K562 (cell line): ENCODE data around the gene SHH. TPM values are rescaled to one million over a fixed set of nuclear protein-coding genes. Genes with fewer than 3 reads are reported as not detected.

Experiments
- BACH1 ChIP-seq: fragments of 200-800 bp; sonication (Bioruptor generic); IDR thresholded peaks from 2 replicates; pipeline ENCODE4 v1.6.1; 2016; ENCODE audit warnings: missing genetic modification characterization, missing compliant biosample characterization
- BRD9 ChIP-seq: fragments of 450-650 bp; IDR thresholded peaks from 2 replicates; pipeline ENCODE4 v1.6.1; 2018; ENCODE audit warnings: low read depth; ENCODE audit not compliant: partially characterized antibody
- CHD7 ChIP-seq: fragments of 200-600 bp; sonication (generic); IDR thresholded peaks from one replicate; pipeline ENCODE4 v1.6.1; 2012; ENCODE audit warnings: mild to moderate bottlenecking, low read depth, low read length, inconsistent platforms
- EP400 ChIP-seq: fragments of 450-650 bp; IDR thresholded peaks from 2 replicates; pipeline ENCODE4 v1.6.1; 2017; ENCODE audit warnings: antibody characterized with exemption, mild to moderate bottlenecking, moderate library complexity
- KAT2B ChIP-seq: IDR thresholded peaks from one replicate; pipeline ENCODE4 v1.6.1; 2012; ENCODE audit warnings: low read depth, mild to moderate bottlenecking, control low read depth, inconsistent platforms, low read length, moderate library complexity
- MAX ChIP-seq: sonication (generic); formaldehyde crosslinking; IDR thresholded peaks from 2 replicates; pipeline ENCODE4 v1.9.0; 2022; ENCODE audit warnings: mild to moderate bottlenecking, missing genetic modification reagents
- PTBP1 ChIP-seq: fragments of 200-400 bp; formaldehyde crosslinking; IDR thresholded peaks from 2 replicates; pipeline ENCODE4 v1.6.1; 2017; ENCODE audit warnings: low read depth, low read length
- TAF1 ChIP-seq: IDR thresholded peaks from 2 replicates; pipeline ENCODE4 v1.6.1; 2011; ENCODE audit warnings: mild to moderate bottlenecking, low read length, moderate library complexity; ENCODE audit not compliant: insufficient read depth, control insufficient read depth, severe bottlenecking; ENCODE audit errors: extremely low read depth
- ZBTB2 ChIP-seq: fragments of 450-650 bp; IDR thresholded peaks from 2 replicates; pipeline ENCODE4 v1.6.1; 2016; ENCODE audit warnings: antibody characterized with exemption
- polyA plus RNA-seq, 8 experiments: library from polyadenylated mRNA; depleted of rRNA in 4 of 8; stranded (reverse) in 5 of 8; unstranded in 3 of 8; fragments of >200 nt; fragmentation: Nextera tagmentation in 2 of 8; fragmentation: Illumina TruSeq in 1 of 8; extraction: Ambion mirVana in 2 of 8; extraction: Trizol in 1 of 8; gene quantifications; 2 replicates each; pipeline versions ENCODE4 v1.2.1 to v1.2.3, GENCODE V29; 2011 to 2014; ENCODE audit warnings: inconsistent platforms in 1 of 8, missing spikeins in 1 of 8
- total RNA-seq, 7 experiments: library from RNA; depleted of rRNA in 6 of 7; stranded (reverse); fragments of >200 nt in 6 of 7; fragmentation: Illumina TruSeq in 2 of 7; extraction: Trizol in 2 of 7; gene quantifications; 2 replicates each; pipeline versions ENCODE4 v1.2.1 to v1.2.3, GENCODE V29; 2011 to 2021; ENCODE audit warnings: low replicate concordance in 1 of 7

The SHH gene
- total and polyA plus RNA-seq, 9 of the 15 experiments (the other 6 are each of a cell fraction or from before 2014, with no cell fraction given): 0.09 TPM; not detected in 8

- no peak for TF ChIP-seq CHD7
- TF ChIP-seq PTBP1: no peak
- TF ChIP-seq ZBTB2: no peak
- TF ChIP-seq BACH1 (tag): no peak
- no peak for TF ChIP-seq MAX
- TF ChIP-seq TAF1: no peak
- TF ChIP-seq BRD9: no peak
- TF ChIP-seq KAT2B: no peak
- no peak for TF ChIP-seq EP400
These were observed 862 bp upstream of the SHH start (continued) for GRCh38 chr7:155813125-155813524.
